ENCODE data around the gene APPBP2. TPM values are rescaled to one million over a fixed set of nuclear protein-coding genes. Genes with fewer than 3 reads are reported as not detected.

APPBP2 gene
- total RNA-seq, 1 experiment from 2014 or later, result 32.5 TPM

GRCh38 chr17:60527701-60528100 is 1.7 kb upstream of the APPBP2 start:
- peaks cover 45% of the 10 kb centered on the region for H3K79me2 ChIP-seq (ENCODE audit: low read depth)
- H3K27ac ChIP-seq, result no peak overlapping the region
- H3K27me3 ChIP-seq (ENCODE audit: insufficient read depth, low read depth), result no peaks in the 10 kb centered on the region
- TF ChIP-seq, protein P1, sequence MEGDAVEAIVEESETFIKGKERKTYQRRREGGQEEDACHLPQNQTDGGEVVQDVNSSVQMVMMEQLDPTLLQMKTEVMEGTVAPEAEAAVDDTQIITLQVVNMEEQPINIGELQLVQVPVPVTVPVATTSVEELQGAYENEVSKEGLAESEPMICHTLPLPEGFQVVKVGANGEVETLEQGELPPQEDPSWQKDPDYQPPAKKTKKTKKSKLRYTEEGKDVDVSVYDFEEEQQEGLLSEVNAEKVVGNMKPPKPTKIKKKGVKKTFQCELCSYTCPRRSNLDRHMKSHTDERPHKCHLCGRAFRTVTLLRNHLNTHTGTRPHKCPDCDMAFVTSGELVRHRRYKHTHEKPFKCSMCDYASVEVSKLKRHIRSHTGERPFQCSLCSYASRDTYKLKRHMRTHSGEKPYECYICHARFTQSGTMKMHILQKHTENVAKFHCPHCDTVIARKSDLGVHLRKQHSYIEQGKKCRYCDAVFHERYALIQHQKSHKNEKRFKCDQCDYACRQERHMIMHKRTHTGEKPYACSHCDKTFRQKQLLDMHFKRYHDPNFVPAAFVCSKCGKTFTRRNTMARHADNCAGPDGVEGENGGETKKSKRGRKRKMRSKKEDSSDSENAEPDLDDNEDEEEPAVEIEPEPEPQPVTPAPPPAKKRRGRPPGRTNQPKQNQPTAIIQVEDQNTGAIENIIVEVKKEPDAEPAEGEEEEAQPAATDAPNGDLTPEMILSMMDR (conservative IDR thresholded peaks at IDR 0.05), result no peak
- TF ChIP-seq EZH2 (IDR thresholded peaks at IDR 0.05; ENCODE audit: low read depth), result no peak
- no peak overlapping the region for H2AFZ ChIP-seq
- no peaks in the 10 kb centered on the region for H3K36me3 ChIP-seq (ENCODE audit: low read depth)
- peaks cover 12% of the 10 kb centered on the region for H4K20me1 ChIP-seq (ENCODE audit: insufficient read depth)
- no peak for DNase-seq
- H3K9me2 ChIP-seq (ENCODE audit: insufficient read depth), result no peaks in the 10 kb centered on the region
- BruUV-seq (replicated peaks), result no TSS peak
- CTCF ChIA-PET, result no interaction called here
- intact Hi-C loops (cut with micrococcal nuclease; ENCODE audit: unreplicated experiment), result loop anchor here (5.0 kb wide), 1 partner anchor 75 kb away; the partner anchor contains the start of gene PPM1D
- peaks cover 11% of the 10 kb centered on the region for H3K4me1 ChIP-seq (replicated peaks; ENCODE audit: insufficient read depth)
- H3K4me2 ChIP-seq, result no peak overlapping the region
- POLR2A ChIA-PET (ENCODE audit: unreplicated experiment), result no interaction called here
- H3K4me3 ChIP-seq, result no peak overlapping the region
- no peaks in the 10 kb centered on the region for H3K9me3 ChIP-seq (ENCODE audit: insufficient read depth, low read depth)
- H3F3A ChIP-seq (ENCODE audit: insufficient read depth, low read depth), result no peaks in the 10 kb centered on the region

- H3F3A ChIP-seq (ENCODE audit: insufficient read depth, low read depth), result no peaks in the 10 kb centered on the region
- no peaks in the 10 kb centered on the region for H3K27me3 ChIP-seq (ENCODE audit: insufficient read depth, low read depth)
- peak overlapping the region; percentile 90 for H3K4me2 ChIP-seq
- no peak for DNase-seq
- 0 out of 2 replicates have a peak, but pooled peaks cover 3% of the 10 kb centered on the region for H3K36me3 ChIP-seq (ENCODE audit: low read depth)
- ChIA-PET POLR2A (ENCODE audit: unreplicated experiment) (interaction anchor here (0.6 to 0.7 kb wide), 5 partner anchors 29 to 1965 kb away, joined by 3 to 8 read pairs (median 6); no protein-coding TSS in a partner anchor), CTCF (no interaction called here)
- peaks cover 11% of the 10 kb centered on the region for H3K4me1 ChIP-seq (replicated peaks; ENCODE audit: insufficient read depth)
- peak overlapping the region; percentile 85 for H2AFZ ChIP-seq
- H3K27ac ChIP-seq, result peak overlapping the region; percentile 83
- TSS peak; percentile 88 for BruUV-seq (replicated peaks)
- intact Hi-C loops (cut with micrococcal nuclease; ENCODE audit: unreplicated experiment), result loop anchor here (5.0 kb wide), 1 partner anchor 76 kb away; the partner anchor contains the start of gene PPM1D
- TF ChIP-seq, protein P1 (conservative IDR thresholded peaks at IDR 0.05), result no peak
- TF ChIP-seq EZH2 (IDR thresholded peaks at IDR 0.05; ENCODE audit: low read depth), result no peak
- peaks cover 21% of the 10 kb centered on the region for H4K20me1 ChIP-seq (ENCODE audit: insufficient read depth)
- H3K79me2 ChIP-seq (ENCODE audit: low read depth), result peaks cover 54% of the 10 kb centered on the region
- no peaks in the 10 kb centered on the region for H3K9me3 ChIP-seq (ENCODE audit: insufficient read depth, low read depth)
- no peaks in the 10 kb centered on the region for H3K9me2 ChIP-seq (ENCODE audit: insufficient read depth)
- peak overlapping the region; percentile 91 for H3K4me3 ChIP-seq
Measured at GRCh38 chr17:60526726-60527125, 684 bp upstream of the APPBP2 start.

GRCh38 chr17:60525328-60525684 is 736 bp downstream of the APPBP2 start:
- Histone ChIP-seq H2AFZ (peak overlapping the region; percentile 85), H3F3A (ENCODE audit: insufficient read depth, low read depth) (0 out of 2 replicates have a peak, but pooled peaks cover 3% of the 10 kb centered on the region), H3K9me2 (ENCODE audit: insufficient read depth) (no peaks in the 10 kb centered on the region), H3K79me2 (ENCODE audit: low read depth) (peaks cover 69% of the 10 kb centered on the region), H3K4me3 (peak overlapping the region; percentile 91), H3K27ac (peak overlapping the region; percentile 83), H4K20me1 (ENCODE audit: insufficient read depth) (peaks cover 27% of the 10 kb centered on the region), H3K9me3 (ENCODE audit: insufficient read depth, low read depth) (no peaks in the 10 kb centered on the region), H3K27me3 (ENCODE audit: insufficient read depth, low read depth) (no peaks in the 10 kb centered on the region), H3K4me1 (replicated peaks; ENCODE audit: insufficient read depth) (peaks cover 11% of the 10 kb centered on the region), H3K4me2 (peak overlapping the region; percentile 90), H3K36me3 (ENCODE audit: low read depth) (0 out of 2 replicates have a peak, but pooled peaks cover 7% of the 10 kb centered on the region)
- no peak for DNase-seq
- POLR2A ChIA-PET (ENCODE audit: unreplicated experiment), result no interaction called here
- CTCF ChIA-PET, result no interaction called here
- TF ChIP-seq EZH2 (IDR thresholded peaks at IDR 0.05; ENCODE audit: low read depth), result no peak
- TF ChIP-seq, protein P1 (conservative IDR thresholded peaks at IDR 0.05), result no peak
- BruUV-seq (replicated peaks), result no TSS peak
- intact Hi-C loops (cut with micrococcal nuclease; ENCODE audit: unreplicated experiment), result loop anchor here (1.0 to 5.0 kb wide), 2 partner anchors 46 to 77 kb away; partner anchors contain the start of gene PPM1D

Measured in PC-9 (cell line).